NCI-H2081 (cell line): ENCODE results near the gene SCG5.
A peak's percentile ranks its signal among the peaks of the same experiment; 100 is the strongest.
"Not testable (repeated sequence)": the region's sequence is repeated elsewhere in the genome, so short reads cannot be mapped to it uniquely, and the experiment has no call there.

Source experiments
- DNase-seq, 2 experiments: peaks; one replicate each; lab custom pipeline; 2025; lab: John Stamatoyannopoulos, UW

SCG5 gene

GRCh38 chr15:32641517-32642059 lies at the start of gene SCG5:
TSS of gene SCG5 (plus strand) at chr15:32641710. CDS start at chr15:32643593, 1,883 bp downstream.
- peak; percentile 86 to 87 for DNase-seq

GRCh38 chr15:32593151-32593550 lies 48.4 kb upstream of the SCG5 start, which contains the start of gene GOLGA8N:
TSS of gene GOLGA8N (plus strand) at chr15:32593456.
- DNase-seq, result not testable (repeated sequence)

GRCh38 chr15:32609518-32609917 lies 32.0 kb upstream of the SCG5 start:
- DNase-seq, result not testable (repeated sequence)

GRCh38 chr15:32610719-32611118 lies 30.8 kb upstream of the SCG5 start:
- DNase-seq, result not testable (repeated sequence)

- DNase-seq, result not testable (repeated sequence)
Measured at GRCh38 chr15:32614712-32615050, 26.8 kb upstream of the SCG5 start.

GRCh38 chr15:32615051-32615870 lies 26.2 kb upstream of the SCG5 start, which contains the start of gene ARHGAP11A:
TSS of gene ARHGAP11A (plus strand) at chr15:32615504. CDS start at chr15:32616212, 708 bp downstream.
- not testable (repeated sequence) for DNase-seq

- not testable (repeated sequence) for DNase-seq
Measured at GRCh38 chr15:32615871-32616426, 25.6 kb upstream of the SCG5 start.

- DNase-seq, result no peak
Measured at GRCh38 chr15:32636410-32636809, 5.1 kb upstream of the SCG5 start.

GRCh38 chr15:32636908-32637567 lies 4.5 kb upstream of the SCG5 start:
- no peak for DNase-seq

- DNase-seq, result no peak
Measured at GRCh38 chr15:32637704-32638103, 3.8 kb upstream of the SCG5 start.

GRCh38 chr15:32642667-32643435 lies 1.3 kb downstream of the SCG5 start:
- DNase-seq, result peak; percentile 6 to 66

- DNase-seq, result no peak
Measured at GRCh38 chr15:32643907-32644445, 2.5 kb downstream of the SCG5 start.

- DNase-seq, result peak; percentile 21 to 68
Measured at GRCh38 chr15:32646291-32646690, 4.8 kb downstream of the SCG5 start.

- DNase-seq, result no peak
Measured at GRCh38 chr15:32649342-32649741, 7.8 kb downstream of the SCG5 start.

- peak; percentile 52 to 55 for DNase-seq
Measured at GRCh38 chr15:32651229-32651837, 9.8 kb downstream of the SCG5 start.

GRCh38 chr15:32652178-32652577 lies 10.7 kb downstream of the SCG5 start:
- no peak for DNase-seq

- DNase-seq, result peak in 1 of 2 experiments; percentile 12
Measured at GRCh38 chr15:32656091-32656490, 14.6 kb downstream of the SCG5 start.

- no peak for DNase-seq
Measured at GRCh38 chr15:32656496-32656895, 15.0 kb downstream of the SCG5 start.

- no peak for DNase-seq
Measured at GRCh38 chr15:32657198-32657883, 15.8 kb downstream of the SCG5 start.

GRCh38 chr15:32657941-32658340 lies 16.4 kb downstream of the SCG5 start:
- DNase-seq, result no peak
